Myocyte (in vitro differentiated cells): Measurements from ENCODE around the gene SFT2D3. TPM values are rescaled to one million over a fixed set of nuclear protein-coding genes. Genes with fewer than 3 reads are reported as not detected.

Experiments used
- DNase-seq: peaks from one replicate; pipeline ENCODE4 v3.0.0-alpha.2; 2012; ENCODE audit warnings: low read depth
- polyA plus RNA-seq: library from polyadenylated mRNA; unstranded; fragments of >200 nt; gene quantifications from one replicate; pipeline ENCODE4 v1.2.1, GENCODE V29; 2012; ENCODE audit warnings: missing spikeins
- total RNA-seq: library from RNA; depleted of rRNA; stranded (reverse); fragments of >200 nt; gene quantifications from 2 replicates; pipeline ENCODE4 v1.2.3, GENCODE V29; 2014

SFT2D3 gene
- 8.3 and 10.5 TPM in 2 replicates for total RNA-seq
- polyA plus RNA-seq = not detected

GRCh38 chr2:127701193-127701650 is at the start of gene SFT2D3:
SFT2D3 (plus strand) TSS chr2:127701497; CDS start chr2:127701529, 32 bp downstream.
- peak; percentile 92 for DNase-seq

GRCh38 chr2:127651971-127652550 is 49.2 kb upstream of the SFT2D3 start:
- no peak for DNase-seq

- DNase-seq = no peak
Measured at GRCh38 chr2:127652786-127653357, 48.4 kb upstream of the SFT2D3 start.

GRCh38 chr2:127653421-127654083 is 47.7 kb upstream of the SFT2D3 start:
- peak; percentile 72 for DNase-seq

- no peak for DNase-seq
Measured at GRCh38 chr2:127654084-127654837, 47.0 kb upstream of the SFT2D3 start.

- DNase-seq = no peak
Measured at GRCh38 chr2:127654838-127655175, 46.5 kb upstream of the SFT2D3 start.

- peak; percentile 58 for DNase-seq
Measured at GRCh38 chr2:127655209-127656073, 45.9 kb upstream of the SFT2D3 start.

GRCh38 chr2:127656569-127657231 is 44.6 kb upstream of the SFT2D3 start:
- no peak for DNase-seq

- no peak for DNase-seq
Measured at GRCh38 chr2:127657232-127657595, 44.1 kb upstream of the SFT2D3 start.

GRCh38 chr2:127658146-127658545 is 43.2 kb upstream of the SFT2D3 start:
- DNase-seq = no peak

GRCh38 chr2:127658641-127659407 is 42.5 kb upstream of the SFT2D3 start:
- peak; percentile 44 for DNase-seq

- DNase-seq = no peak
Measured at GRCh38 chr2:127659408-127660290, 41.6 kb upstream of the SFT2D3 start.

- no peak for DNase-seq
Measured at GRCh38 chr2:127660291-127660578, 41.1 kb upstream of the SFT2D3 start.

- DNase-seq = peak; percentile 52
Measured at GRCh38 chr2:127661072-127661649, 40.1 kb upstream of the SFT2D3 start.

- DNase-seq = peak; percentile 41
Measured at GRCh38 chr2:127661949-127662510, 39.3 kb upstream of the SFT2D3 start.

- DNase-seq = no peak
Measured at GRCh38 chr2:127662937-127663565, 38.2 kb upstream of the SFT2D3 start.

GRCh38 chr2:127663566-127664064 is 37.7 kb upstream of the SFT2D3 start:
- no peak for DNase-seq
